Endothelial cell of umbilical vein (primary cell): Measurements from ENCODE around the gene HBEGF. TPM values are rescaled to one million over a fixed set of nuclear protein-coding genes. Genes with fewer than 3 reads are reported as not detected.

Experiments
- BruUV-seq: library from RNA; stranded (reverse); fragments of 400-500 nt; replicated peaks from 2 replicates; lab custom pipeline; 2021; lab: Mats Ljungman, UMichigan
- CTCF ChIA-PET: fragments of 300-600, 350-600 bp; sonication (Branson Sonifier 250); formaldehyde crosslinking; loops from one replicate; lab custom pipeline; 2021; ENCODE audit warnings: antibody characterized with exemption, inconsistent platforms; lab: Charles Lee
- POLR2A ChIA-PET: fragments of 300-600, 350-600 bp; sonication (Branson Sonifier 250); formaldehyde crosslinking; loops from one replicate; lab custom pipeline; 2021; ENCODE audit warnings: antibody characterized with exemption, inconsistent platforms; lab: Charles Lee
- DNase-seq: peaks from one replicate; pipeline ENCODE4 v3.0.0-alpha.2; 2011; ENCODE audit warnings: low read depth, low spot score
- FAIRE-seq: peaks from 2 replicates; lab custom pipeline; 2011; peaks lifted over from hg19 to GRCh38; lab: Jason Lieb, UNC
- H2AFZ ChIP-seq: 2 replicates; pipeline ENCODE4 v1.6.0; 2012; ENCODE audit warnings: low read depth, low read length, control low read depth, inconsistent platforms
- H3K27ac ChIP-seq: 2 replicates; pipeline ENCODE4 v1.5.1; 2011; ENCODE audit warnings: low read depth, mild to moderate bottlenecking, control low read depth, low read length, moderate library complexity; ENCODE audit not compliant: insufficient read depth
- H3K27me3 ChIP-seq, 2 experiments: 2 replicates each; pipeline versions ENCODE4 v1.6.0 to v1.6.1; 2011; ENCODE audit warnings: low read length in 2 of 2, mixed read lengths in 1 of 2; ENCODE audit not compliant: control insufficient read depth in 2 of 2, insufficient read depth in 2 of 2
- H3K36me3 ChIP-seq, 2 experiments: 2 replicates in 1 of 2; 3 replicates in 1 of 2; pipeline ENCODE4 v1.5.1; 2011; ENCODE audit warnings: low read length in 2 of 2, mild to moderate bottlenecking in 1 of 2, moderate library complexity in 1 of 2; ENCODE audit not compliant: control insufficient read depth in 2 of 2, insufficient read depth in 2 of 2; ENCODE audit errors: extremely low read depth in 1 of 2
- H3K4me1 ChIP-seq: 3 replicates; pipeline ENCODE4 v1.5.1; 2011; ENCODE audit warnings: mild to moderate bottlenecking, low read length; ENCODE audit not compliant: control insufficient read depth, insufficient read depth; ENCODE audit errors: extremely low read depth
- H3K4me2 ChIP-seq: 2 replicates; pipeline ENCODE4 v1.6.1; 2011; ENCODE audit warnings: low read length, control low read depth, mixed read lengths; ENCODE audit not compliant: insufficient read depth
- H3K4me3 ChIP-seq, 3 experiments: fragments of 200-600 bp in 1 of 3; sonication (generic), shearing (Covaris generic) in 1 of 3; replicated peaks in 1 of 3; 2 replicates each; pipeline ENCODE4 v1.5.1; 2011 to 2016; ENCODE audit warnings: control low read depth in 3 of 3, low read length in 3 of 3, mild to moderate bottlenecking in 2 of 3, inconsistent platforms in 1 of 3, low read depth in 1 of 3, moderate library complexity in 1 of 3; ENCODE audit not compliant: insufficient read depth in 1 of 3
- H3K79me2 ChIP-seq: 2 replicates; pipeline ENCODE4 v1.6.0; 2012; ENCODE audit warnings: low read length, inconsistent platforms; ENCODE audit not compliant: control insufficient read depth, insufficient read depth
- H3K9ac ChIP-seq: replicated peaks from 2 replicates; pipeline ENCODE3; 2011; ENCODE audit warnings: low read length, control low read depth; ENCODE audit not compliant: insufficient read depth; ENCODE audit errors: extremely low read depth
- H3K9me1 ChIP-seq: replicated peaks from 3 replicates; pipeline ENCODE4 v1.6.0; 2011; ENCODE audit warnings: mild to moderate bottlenecking, low read length; ENCODE audit not compliant: control insufficient read depth, insufficient read depth; ENCODE audit errors: extremely low read depth
- H3K9me3 ChIP-seq: replicated peaks from 2 replicates; pipeline ENCODE4 v1.5.1; 2012; ENCODE audit warnings: low read length, inconsistent platforms; ENCODE audit not compliant: control insufficient read depth, insufficient read depth
- H4K20me1 ChIP-seq: replicated peaks from 2 replicates; pipeline ENCODE3; 2011; ENCODE audit warnings: mild to moderate bottlenecking, low read length; ENCODE audit not compliant: control insufficient read depth, insufficient read depth; ENCODE audit errors: extremely low read depth
- CTCF ChIP-seq, 2 donors: IDR thresholded peaks; 1 replicate in 1 of 2; 2 replicates in 1 of 2; pipeline ENCODE4 v1.5.1; 2011; ENCODE audit warnings: low read length in 2 of 2, mild to moderate bottlenecking in 2 of 2, moderate library complexity in 2 of 2, control low read depth in 1 of 2, inconsistent platforms in 1 of 2, low read depth in 1 of 2; ENCODE audit not compliant: insufficient read depth in 1 of 2; ENCODE audit errors: extremely low read depth in 1 of 2
- EZH2 ChIP-seq: IDR thresholded peaks from 2 replicates; pipeline ENCODE4 v1.6.1; 2012; ENCODE audit warnings: borderline replicate concordance, low read depth, mild to moderate bottlenecking, moderate library complexity, low read length, inconsistent platforms; ENCODE audit not compliant: severe bottlenecking
- FOS ChIP-seq: IDR thresholded peaks from 2 replicates; pipeline ENCODE4 v1.6.1; 2011; ENCODE audit warnings: mild to moderate bottlenecking, low read length, moderate library complexity, borderline replicate concordance; ENCODE audit not compliant: insufficient read depth
- GATA2 ChIP-seq: IDR thresholded peaks from 2 replicates; pipeline ENCODE4 v1.7.0; 2011; ENCODE audit warnings: low read depth, mild to moderate bottlenecking, moderate library complexity, mixed read lengths, low read length; ENCODE audit not compliant: insufficient read length, insufficient read depth
- JUN ChIP-seq: IDR thresholded peaks from 2 replicates; pipeline ENCODE4 v1.6.1; 2011; ENCODE audit warnings: borderline replicate concordance, low read depth; ENCODE audit not compliant: insufficient read length, insufficient read depth
- MYC ChIP-seq: IDR thresholded peaks from one replicate; pipeline ENCODE4 v1.6.1; 2011; ENCODE audit warnings: mild to moderate bottlenecking, low read depth, low read length
- POLR2A ChIP-seq: IDR thresholded peaks from 2 replicates; pipeline ENCODE4 v1.6.1; 2012; ENCODE audit warnings: low read depth, mild to moderate bottlenecking, control low read depth, low read length
- POLR2AphosphoS5 ChIP-seq: IDR thresholded peaks from 2 replicates; pipeline ENCODE4 v1.6.1; 2012; ENCODE audit warnings: low read depth, mild to moderate bottlenecking, control low read depth, low read length, moderate library complexity; ENCODE audit not compliant: insufficient read depth
- dilution Hi-C: fragments of 300-500 bp; cut with MboI; formaldehyde crosslinking; loops from one replicate; pipeline ENCODE4 v1.15.0; 2019; ENCODE audit warnings: low sequenced_read_pairs; ENCODE audit not compliant: extremely low pct_ligation_motif_present
- intact Hi-C: fragments of 100-400 bp; cut with micrococcal nuclease; formaldehyde crosslinking; loops from one replicate; pipeline ENCODE4 v1.10.0; 2022
- polyA plus RNA-seq, 4 experiments: library from polyadenylated mRNA; depleted of rRNA in 3 of 4; stranded (reverse) in 3 of 4; unstranded in 1 of 4; fragments of >200 nt; gene quantifications; 2 replicates each; pipeline versions ENCODE4 v1.2.1 to v1.2.3, GENCODE V29; 2011 to 2012; ENCODE audit warnings: missing spikeins in 1 of 4
- total RNA-seq: library from RNA; stranded (reverse); gene quantifications from 2 replicates; pipeline ENCODE4 v1.2.3, GENCODE V29; 2021

HBEGF gene
- total and polyA plus RNA-seq, 2 donors (not counting 3 experiments of a cell fraction or from before 2014, with no cell fraction given), result 33.2 to 79.8 TPM

GRCh38 chr5:140349244-140349643, 2.8 kb upstream of the HBEGF start:
- Histone ChIP-seq H3K79me2 (peaks cover 21% of the 10 kb centered on the region), H4K20me1 (no peaks in the 10 kb centered on the region), H3K4me3 (no peak overlapping the region), H3K9me1 (no peaks in the 10 kb centered on the region), H3K27ac (no peak overlapping the region), H3K9ac (no peak overlapping the region), H3K4me2 (no peak overlapping the region), H2AFZ (no peak overlapping the region), H3K9me3 (no peaks in the 10 kb centered on the region), H3K4me1 (peaks cover 30% of the 10 kb centered on the region), H3K27me3 (no peaks in the 10 kb centered on the region), H3K36me3 (no peaks in the 10 kb centered on the region)
- intact Hi-C loops, result no loop called here
- CTCF ChIA-PET, result interaction anchor here (1.8 to 16.7 kb wide), 3 partner anchors 14 to 103 kb away, joined by 5 to 1214 read pairs (median 8); no protein-coding TSS in a partner anchor
- no peak for FAIRE-seq
- dilution Hi-C loops, result no loop called here
- POLR2A ChIA-PET, result no interaction called here
- BruUV-seq, result no TSS peak
- TF ChIP-seq POLR2A (no peak), POLR2AphosphoS5 (no peak), MYC (no peak), JUN (no peak), FOS (no peak), GATA2 (no peak), CTCF (IDR thresholded peaks at IDR 0.05; ENCODE audit: extremely low read depth in 1 of 2, insufficient read depth in 1 of 2, low read depth in 1 of 2, low read length in 2 of 2) (no peak), EZH2 (no peak)
- no peak for DNase-seq
